K562 (cell line): ENCODE results near the gene GZMM. TPM values are rescaled to one million over a fixed set of nuclear protein-coding genes. Genes with fewer than 3 reads are reported as not detected.

Experiments used
- CBFA2T2 ChIP-seq: fragments of 450-650 bp; conservative IDR thresholded peaks from 2 replicates; pipeline ENCODE4 v1.6.1; 2017; ENCODE audit warnings: mild to moderate bottlenecking
- EP400 ChIP-seq: fragments of 450-650 bp; IDR thresholded peaks from 2 replicates; pipeline ENCODE4 v1.6.1; 2017; ENCODE audit warnings: antibody characterized with exemption, mild to moderate bottlenecking, moderate library complexity
- ETV5 ChIP-seq: sonication (generic); formaldehyde crosslinking; IDR thresholded peaks from 2 replicates; pipeline ENCODE4 v1.4.0; 2020; ENCODE audit warnings: low read depth, mild to moderate bottlenecking, missing genetic modification reagents
- HNRNPL ChIP-seq: fragments of 200-400 bp; formaldehyde crosslinking; IDR thresholded peaks from 2 replicates; pipeline ENCODE4 v1.6.1; 2017; ENCODE audit warnings: low read depth, mild to moderate bottlenecking, low read length
- PHF21A ChIP-seq: fragments of 450-650 bp; IDR thresholded peaks from 2 replicates; pipeline ENCODE4 v1.6.1; 2017; ENCODE audit warnings: low read depth, borderline replicate concordance
- SMAD4 ChIP-seq: fragments of 250-450 bp; sonication (Bioruptor Pico); conservative IDR thresholded peaks from 2 replicates; pipeline ENCODE4 v1.8.0; 2021; ENCODE audit warnings: inconsistent platforms, mild to moderate bottlenecking, moderate library complexity
- TAL1 ChIP-seq: fragments of 450-650 bp; IDR thresholded peaks from 2 replicates; pipeline ENCODE4 v1.6.1; 2016; ENCODE audit warnings: mild to moderate bottlenecking
- TBL1XR1 ChIP-seq, 2 experiments: IDR thresholded peaks; 2 replicates each; pipeline ENCODE4 v1.6.1; 2012; ENCODE audit warnings: improper control_type of control experiment in 2 of 2, low read length in 2 of 2, mild to moderate bottlenecking in 1 of 2
- TBP ChIP-seq: optimal IDR thresholded peaks from 2 replicates; pipeline ENCODE3; 2011; ENCODE audit warnings: low read depth, low read length, improper control_type of control experiment
- polyA plus RNA-seq, 8 experiments: library from polyadenylated mRNA; depleted of rRNA in 4 of 8; stranded (reverse) in 5 of 8; unstranded in 3 of 8; fragments of >200 nt; fragmentation: Nextera tagmentation in 2 of 8; fragmentation: Illumina TruSeq in 1 of 8; extraction: Ambion mirVana in 2 of 8; extraction: Trizol in 1 of 8; gene quantifications; 2 replicates each; pipeline versions ENCODE4 v1.2.1 to v1.2.3, GENCODE V29; 2011 to 2014; ENCODE audit warnings: inconsistent platforms in 1 of 8, missing spikeins in 1 of 8
- total RNA-seq, 7 experiments: library from RNA; depleted of rRNA in 6 of 7; stranded (reverse); fragments of >200 nt in 6 of 7; fragmentation: Illumina TruSeq in 2 of 7; extraction: Trizol in 2 of 7; gene quantifications; 2 replicates each; pipeline versions ENCODE4 v1.2.1 to v1.2.3, GENCODE V29; 2011 to 2021; ENCODE audit warnings: low replicate concordance in 1 of 7
- TF ChIP-seq, protein P1 (sequence below): sonication (generic); formaldehyde crosslinking; IDR thresholded peaks from 2 replicates; pipeline ENCODE4 v1.8.1; 2023; ENCODE audit warnings: mild to moderate bottlenecking, missing genetic modification reagents
- TF ChIP-seq, protein P2 (sequence below), 2 experiments: fragments of 450-650 bp; IDR thresholded peaks; 2 replicates each; pipeline ENCODE4 v1.6.1; 2016; ENCODE audit warnings: mild to moderate bottlenecking in 2 of 2, borderline replicate concordance in 1 of 2, low read depth in 1 of 2, moderate library complexity in 1 of 2
- TF ChIP-seq, protein P3 (sequence below), 2 experiments: IDR thresholded peaks; 2 replicates each; pipeline ENCODE4 v1.6.1; 2012; ENCODE audit warnings: improper control_type of control experiment in 2 of 2, low read depth in 2 of 2, low read length in 2 of 2, borderline replicate concordance in 1 of 2

GZMM gene
- total and polyA plus RNA-seq, 9 of the 15 experiments (the other 6 are each of a cell fraction or from before 2014, with no cell fraction given) = 0.08 to 2.6 (median 0.70) TPM; not detected in 2

DNA sequence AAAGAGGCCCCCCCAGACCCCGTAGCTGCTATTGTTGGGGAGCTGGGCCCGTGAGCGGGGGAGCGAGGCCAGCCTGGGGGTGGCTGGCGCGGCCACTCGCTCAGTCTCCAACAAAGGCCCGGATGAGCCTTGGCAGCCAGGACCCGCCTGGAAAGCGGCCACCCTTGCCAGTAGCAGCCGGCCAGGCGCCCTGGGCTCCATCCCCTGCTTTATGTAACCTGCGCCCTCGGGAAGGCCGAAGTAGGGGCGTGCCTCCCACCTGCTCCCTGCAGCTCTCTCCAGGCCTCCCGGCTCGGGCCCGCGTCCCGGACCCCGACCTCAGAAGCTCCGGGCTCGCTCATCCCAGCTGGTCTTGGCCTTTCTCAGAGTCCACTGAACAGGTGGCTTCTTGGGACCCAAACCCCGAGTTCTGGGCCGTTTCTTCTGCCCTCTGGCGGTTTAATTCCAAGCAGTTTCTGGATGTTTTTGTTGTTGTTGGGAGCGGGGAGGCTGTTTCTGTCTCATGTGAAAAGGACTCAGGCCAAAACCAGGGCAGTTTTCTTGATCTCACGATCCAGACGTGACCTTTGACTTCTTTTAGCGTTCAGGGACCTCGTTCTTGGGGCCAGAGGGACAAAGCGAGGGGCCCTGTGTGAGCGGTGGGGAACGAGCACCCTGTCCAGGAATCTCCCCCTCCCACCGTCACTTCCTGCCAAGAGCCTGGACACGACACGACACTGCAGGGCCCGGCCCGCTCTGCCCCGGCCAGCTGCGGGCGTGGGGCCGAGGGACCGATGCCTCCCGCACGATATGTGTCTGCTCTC is 11.1 kb upstream of the GZMM start (continued):
- TF ChIP-seq ETV5 = peak; percentile 59; the same call in 1 of the 2 replicates
- TF ChIP-seq SMAD4 (CRISPR knock-in tag) = peak; percentile 41; the same call in 1 of the 2 replicates
- peak in 1 of 2 experiments; percentile 37; a peak in 1 of 4 replicates for TF ChIP-seq TBL1XR1 (IDR thresholded peaks at IDR 0.05; ENCODE audit: low read length in 2 of 2)
- TF ChIP-seq, protein P1, sequence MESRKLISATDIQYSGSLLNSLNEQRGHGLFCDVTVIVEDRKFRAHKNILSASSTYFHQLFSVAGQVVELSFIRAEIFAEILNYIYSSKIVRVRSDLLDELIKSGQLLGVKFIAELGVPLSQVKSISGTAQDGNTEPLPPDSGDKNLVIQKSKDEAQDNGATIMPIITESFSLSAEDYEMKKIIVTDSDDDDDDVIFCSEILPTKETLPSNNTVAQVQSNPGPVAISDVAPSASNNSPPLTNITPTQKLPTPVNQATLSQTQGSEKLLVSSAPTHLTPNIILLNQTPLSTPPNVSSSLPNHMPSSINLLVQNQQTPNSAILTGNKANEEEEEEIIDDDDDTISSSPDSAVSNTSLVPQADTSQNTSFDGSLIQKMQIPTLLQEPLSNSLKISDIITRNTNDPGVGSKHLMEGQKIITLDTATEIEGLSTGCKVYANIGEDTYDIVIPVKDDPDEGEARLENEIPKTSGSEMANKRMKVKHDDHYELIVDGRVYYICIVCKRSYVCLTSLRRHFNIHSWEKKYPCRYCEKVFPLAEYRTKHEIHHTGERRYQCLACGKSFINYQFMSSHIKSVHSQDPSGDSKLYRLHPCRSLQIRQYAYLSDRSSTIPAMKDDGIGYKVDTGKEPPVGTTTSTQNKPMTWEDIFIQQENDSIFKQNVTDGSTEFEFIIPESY (CRISPR knock-in tag) = 0 out of 2 replicates have a peak, but pooled peaks have one; percentile 34
- peak; percentile 8 for TF ChIP-seq TBP
- peak; percentile 56 for TF ChIP-seq CBFA2T2
- 0 out of 2 replicates have a peak, but pooled peaks have one; percentile 40 for TF ChIP-seq HNRNPL
- peak; percentile 17; the same call in 1 of the 2 replicates for TF ChIP-seq PHF21A
- peak; percentile 34; the same call in 1 of the 2 replicates for TF ChIP-seq TAL1
- peak; percentile 62 for TF ChIP-seq EP400
- TF ChIP-seq, protein P2, sequence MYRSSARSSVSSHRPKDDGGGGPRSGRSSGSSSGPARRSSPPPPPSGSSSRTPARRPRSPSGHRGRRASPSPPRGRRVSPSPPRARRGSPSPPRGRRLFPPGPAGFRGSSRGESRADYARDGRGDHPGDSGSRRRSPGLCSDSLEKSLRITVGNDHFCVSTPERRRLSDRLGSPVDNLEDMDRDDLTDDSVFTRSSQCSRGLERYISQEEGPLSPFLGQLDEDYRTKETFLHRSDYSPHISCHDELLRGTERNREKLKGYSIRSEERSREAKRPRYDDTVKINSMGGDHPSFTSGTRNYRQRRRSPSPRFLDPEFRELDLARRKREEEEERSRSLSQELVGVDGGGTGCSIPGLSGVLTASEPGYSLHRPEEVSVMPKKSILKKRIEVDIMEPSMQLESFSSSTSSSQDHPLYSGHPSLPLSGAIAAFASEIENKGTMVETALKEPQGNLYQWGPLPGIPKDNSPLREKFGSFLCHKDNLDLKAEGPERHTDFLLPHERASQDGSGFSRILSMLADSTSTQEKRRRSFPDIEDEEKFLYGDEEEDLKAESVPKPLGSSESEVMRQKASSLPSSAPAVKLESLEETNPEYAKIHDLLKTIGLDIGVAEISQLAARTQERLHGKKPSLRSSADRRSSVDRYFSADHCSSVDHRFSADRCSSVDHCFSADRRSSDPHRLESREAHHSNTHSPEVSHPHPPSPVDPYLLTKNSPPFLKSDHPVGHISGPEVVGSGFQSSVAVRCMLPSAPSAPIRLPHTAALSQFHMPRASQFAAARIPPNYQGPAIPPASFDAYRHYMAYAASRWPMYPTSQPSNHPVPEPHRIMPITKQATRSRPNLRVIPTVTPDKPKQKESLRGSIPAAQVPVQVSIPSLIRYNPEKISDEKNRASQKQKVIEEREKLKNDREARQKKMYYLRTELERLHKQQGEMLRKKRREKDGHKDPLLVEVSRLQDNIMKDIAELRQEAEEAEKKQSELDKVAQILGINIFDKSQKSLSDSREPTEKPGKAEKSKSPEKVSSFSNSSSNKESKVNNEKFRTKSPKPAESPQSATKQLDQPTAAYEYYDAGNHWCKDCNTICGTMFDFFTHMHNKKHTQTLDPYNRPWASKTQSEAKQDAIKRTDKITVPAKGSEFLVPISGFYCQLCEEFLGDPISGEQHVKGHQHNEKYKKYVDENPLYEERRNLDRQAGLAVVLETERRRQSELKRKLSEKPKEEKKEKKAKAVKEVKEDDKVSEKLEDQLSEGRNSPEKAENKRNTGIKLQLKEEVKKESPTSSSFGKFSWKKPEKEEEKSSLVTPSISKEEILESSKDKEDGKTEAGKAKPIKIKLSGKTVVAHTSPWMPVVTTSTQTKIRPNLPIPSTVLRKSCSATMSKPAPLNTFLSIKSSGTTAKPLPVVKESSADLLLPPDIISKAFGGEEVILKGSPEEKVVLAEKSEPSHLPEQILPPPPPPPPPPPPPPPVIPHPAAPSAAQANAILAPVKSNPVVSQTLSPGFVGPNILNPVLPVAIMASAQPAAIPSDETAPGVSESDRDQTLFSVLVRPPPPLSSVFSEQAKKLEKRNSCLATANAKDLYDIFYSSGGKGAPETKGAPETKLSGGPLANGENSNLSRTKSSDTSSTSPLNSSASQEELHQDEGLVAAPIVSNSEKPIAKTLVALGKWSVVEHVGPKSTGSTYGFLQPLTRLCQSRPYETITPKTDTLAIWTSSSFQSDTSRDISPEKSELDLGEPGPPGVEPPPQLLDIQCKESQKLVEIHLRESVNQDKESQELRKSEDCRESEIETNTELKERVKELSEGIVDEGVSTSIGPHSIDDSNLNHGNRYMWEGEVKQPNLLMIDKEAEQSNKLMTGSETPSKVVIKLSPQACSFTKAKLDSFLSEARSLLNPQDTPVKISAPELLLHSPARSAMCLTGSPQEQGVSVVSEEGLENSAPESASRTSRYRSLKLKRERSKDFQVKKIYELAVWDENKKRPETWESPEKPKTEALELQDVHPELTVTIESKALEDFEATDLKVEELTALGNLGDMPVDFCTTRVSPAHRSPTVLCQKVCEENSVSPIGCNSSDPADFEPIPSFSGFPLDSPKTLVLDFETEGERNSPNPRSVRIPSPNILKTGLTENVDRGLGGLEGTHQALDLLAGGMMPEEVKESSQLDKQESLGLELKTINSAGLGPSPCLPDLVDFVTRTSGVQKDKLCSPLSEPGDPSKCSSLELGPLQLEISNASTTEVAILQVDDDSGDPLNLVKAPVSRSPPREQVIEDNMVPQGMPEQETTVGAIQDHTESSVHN (IDR thresholded peaks at IDR 0.05; ENCODE audit: borderline replicate concordance in 1 of 2, low read depth in 1 of 2) = no peak
- TF ChIP-seq, protein P3, sequence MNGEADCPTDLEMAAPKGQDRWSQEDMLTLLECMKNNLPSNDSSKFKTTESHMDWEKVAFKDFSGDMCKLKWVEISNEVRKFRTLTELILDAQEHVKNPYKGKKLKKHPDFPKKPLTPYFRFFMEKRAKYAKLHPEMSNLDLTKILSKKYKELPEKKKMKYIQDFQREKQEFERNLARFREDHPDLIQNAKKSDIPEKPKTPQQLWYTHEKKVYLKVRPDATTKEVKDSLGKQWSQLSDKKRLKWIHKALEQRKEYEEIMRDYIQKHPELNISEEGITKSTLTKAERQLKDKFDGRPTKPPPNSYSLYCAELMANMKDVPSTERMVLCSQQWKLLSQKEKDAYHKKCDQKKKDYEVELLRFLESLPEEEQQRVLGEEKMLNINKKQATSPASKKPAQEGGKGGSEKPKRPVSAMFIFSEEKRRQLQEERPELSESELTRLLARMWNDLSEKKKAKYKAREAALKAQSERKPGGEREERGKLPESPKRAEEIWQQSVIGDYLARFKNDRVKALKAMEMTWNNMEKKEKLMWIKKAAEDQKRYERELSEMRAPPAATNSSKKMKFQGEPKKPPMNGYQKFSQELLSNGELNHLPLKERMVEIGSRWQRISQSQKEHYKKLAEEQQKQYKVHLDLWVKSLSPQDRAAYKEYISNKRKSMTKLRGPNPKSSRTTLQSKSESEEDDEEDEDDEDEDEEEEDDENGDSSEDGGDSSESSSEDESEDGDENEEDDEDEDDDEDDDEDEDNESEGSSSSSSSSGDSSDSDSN (IDR thresholded peaks at IDR 0.05; ENCODE audit: borderline replicate concordance in 1 of 2, low read depth in 2 of 2, low read length in 2 of 2) = 0 out of 4 replicates have a peak, but pooled peaks of 1 of the 2 experiments have one; percentile 60
